Smooth muscle cell (in vitro differentiated cells): Measurements from ENCODE around the gene WIPF2. TPM values are rescaled to one million over a fixed set of nuclear protein-coding genes. Genes with fewer than 3 reads are reported as not detected.

Experiments used
- DNase-seq: peaks from one replicate; lab custom pipeline; 2025; ENCODE audit not compliant: unreplicated experiment; lab: John Stamatoyannopoulos, UW
- H2AFZ ChIP-seq: fragments of 200-600 bp; sonication (generic); 2 replicates; pipeline ENCODE4 v1.6.0; 2016; ENCODE audit warnings: antibody characterized with exemption, low read depth, mild to moderate bottlenecking
- H3F3A ChIP-seq: fragments of 200-600 bp; sonication (generic); 2 replicates; pipeline ENCODE4 v1.6.0; 2017; ENCODE audit warnings: antibody characterized with exemption, low read depth
- H3K27ac ChIP-seq: fragments of 200-600 bp; sonication (generic); 2 replicates; pipeline ENCODE4 v1.5.1; 2016; ENCODE audit warnings: low read depth, mild to moderate bottlenecking
- H3K27me3 ChIP-seq: fragments of 200-600 bp; sonication (generic); 2 replicates; pipeline ENCODE4 v1.6.1; 2016; ENCODE audit warnings: low read depth, mild to moderate bottlenecking
- H3K36me3 ChIP-seq: fragments of 200-600 bp; sonication (generic); 2 replicates; pipeline ENCODE4 v1.5.1; 2016; ENCODE audit warnings: low read depth
- H3K4me1 ChIP-seq: fragments of 200-600 bp; sonication (generic); 2 replicates; pipeline ENCODE4 v1.5.1; 2016; ENCODE audit warnings: low read depth
- H3K4me2 ChIP-seq: fragments of 200-600 bp; sonication (generic); 2 replicates; pipeline ENCODE4 v1.6.0; 2016; ENCODE audit warnings: mild to moderate bottlenecking
- H3K4me3 ChIP-seq: fragments of 200-600 bp; sonication (generic); 2 replicates; pipeline ENCODE4 v1.5.1; 2016; ENCODE audit warnings: mild to moderate bottlenecking
- H3K79me2 ChIP-seq: fragments of 200-600 bp; sonication (generic); 2 replicates; pipeline ENCODE4 v1.6.0; 2016; ENCODE audit warnings: low read depth, mild to moderate bottlenecking
- H3K9ac ChIP-seq: fragments of 200-600 bp; sonication (generic); 2 replicates; pipeline ENCODE4 v1.6.0; 2016; ENCODE audit warnings: low read depth
- H3K9me3 ChIP-seq: fragments of 200-600 bp; sonication (generic); replicated peaks from 2 replicates; pipeline ENCODE4 v1.5.1; 2016; ENCODE audit warnings: low read depth
- H4K20me1 ChIP-seq: fragments of 200-600 bp; sonication (generic); 2 replicates; pipeline ENCODE4 v1.6.0; 2016; ENCODE audit warnings: low read depth
- WGBS: methylation state at CpG from one replicate; pipeline ENCODE4 v1.1.7; 2016; ENCODE audit warnings: low lambda C conversion rate; 5-methylcytosine and 5-hydroxymethylcytosine counted together
- polyA plus RNA-seq: library from polyadenylated mRNA; unstranded; fragments of >200 nt; fragmentation: Nextera tagmentation; extraction: Ambion mirVana; gene quantifications from 2 replicates; pipeline ENCODE4 v1.2.1, GENCODE V29; 2016
- total RNA-seq: library from RNA; depleted of rRNA; stranded (reverse); fragments of >200 nt; gene quantifications from 2 replicates; pipeline ENCODE4 v1.2.3, GENCODE V29; 2014
- TF ChIP-seq, protein P1 (sequence below): fragments of 200-600 bp; sonication (generic); IDR thresholded peaks from 2 replicates; pipeline ENCODE4 v1.5.1; 2017; ENCODE audit warnings: borderline replicate concordance, mild to moderate bottlenecking, antibody characterized with exemption; ENCODE audit not compliant: insufficient read depth, poor library complexity, severe bottlenecking

The WIPF2 gene
- total and polyA plus RNA-seq, 2 experiments from 2014 or later = 6.7 to 13.9 TPM

DNA sequence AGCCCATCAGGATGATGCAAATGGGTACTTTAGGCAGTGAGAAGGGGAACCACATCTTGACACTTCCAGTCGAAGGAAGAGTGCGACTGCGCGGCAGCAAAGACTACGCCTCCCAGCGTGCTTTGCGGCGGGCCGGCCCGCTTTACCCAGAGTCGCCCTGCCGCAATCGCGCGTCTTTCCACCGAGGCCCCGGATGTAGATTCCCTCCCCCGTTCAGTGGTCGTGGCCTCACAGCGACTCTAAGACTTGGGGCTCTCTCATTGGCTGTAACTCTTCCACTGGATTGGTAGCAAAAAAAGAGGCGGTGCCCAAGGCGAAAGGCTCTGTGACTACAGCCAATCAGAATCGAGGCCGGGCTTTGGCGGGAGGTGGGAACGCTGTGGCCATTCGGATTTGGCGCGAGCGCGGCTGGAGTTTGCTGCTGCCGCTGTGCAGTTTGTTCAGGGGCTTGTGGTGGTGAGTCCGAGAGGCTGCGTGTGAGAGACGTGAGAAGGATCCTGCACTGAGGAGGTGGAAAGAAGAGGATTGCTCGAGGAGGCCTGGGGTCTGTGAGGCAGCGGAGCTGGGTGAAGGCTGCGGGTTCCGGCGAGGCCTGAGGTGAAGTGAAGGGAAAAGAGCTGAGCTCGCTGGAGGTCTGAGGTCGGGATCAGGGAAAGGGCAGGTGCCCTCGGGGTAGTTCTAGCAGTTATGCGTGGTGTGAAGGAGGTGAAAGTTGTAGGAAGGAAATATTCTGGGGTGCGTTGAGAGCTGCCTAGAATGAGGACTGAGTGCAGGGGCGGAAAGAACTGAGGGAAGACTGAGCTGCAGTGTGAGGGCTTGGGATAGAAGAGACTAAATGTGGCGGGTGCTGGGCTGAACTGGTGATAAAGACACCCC is 68.6 kb downstream of the WIPF2 start, which contains the start of gene CDC6:
CDC6 (plus strand) TSS at position 386 of the 876 bp plus-strand sequence. CDS start 1,542 bp downstream, outside the sequence.
- DNase-seq = peak; percentile 88
- H3K4me2 ChIP-seq = peak within 1 kb of the TSS; percentile 95
- H2AFZ ChIP-seq = peak within 1 kb of the TSS; percentile 46
- no peaks in the 10 kb centered on the region for H3K27me3 ChIP-seq
- H4K20me1 ChIP-seq = peaks cover 10% of the 10 kb centered on the region
- H3K9ac ChIP-seq = peak within 1 kb of the TSS; percentile 65
- peaks cover 14% of the 10 kb centered on the region for H3F3A ChIP-seq
- peaks cover 7% of the 10 kb centered on the region for H3K79me2 ChIP-seq
- under 1% methylated on average over 47 of the region's 47 CpGs for WGBS
- H3K4me3 ChIP-seq = peak within 1 kb of the TSS; percentile 66
- H3K9me3 ChIP-seq = no peaks in the 10 kb centered on the region
- H3K27ac ChIP-seq = peak within 1 kb of the TSS; percentile 30
- no peaks in the 10 kb centered on the region for H3K36me3 ChIP-seq
- H3K4me1 ChIP-seq = peaks cover 4% of the 10 kb centered on the region
- TF ChIP-seq, protein P1, sequence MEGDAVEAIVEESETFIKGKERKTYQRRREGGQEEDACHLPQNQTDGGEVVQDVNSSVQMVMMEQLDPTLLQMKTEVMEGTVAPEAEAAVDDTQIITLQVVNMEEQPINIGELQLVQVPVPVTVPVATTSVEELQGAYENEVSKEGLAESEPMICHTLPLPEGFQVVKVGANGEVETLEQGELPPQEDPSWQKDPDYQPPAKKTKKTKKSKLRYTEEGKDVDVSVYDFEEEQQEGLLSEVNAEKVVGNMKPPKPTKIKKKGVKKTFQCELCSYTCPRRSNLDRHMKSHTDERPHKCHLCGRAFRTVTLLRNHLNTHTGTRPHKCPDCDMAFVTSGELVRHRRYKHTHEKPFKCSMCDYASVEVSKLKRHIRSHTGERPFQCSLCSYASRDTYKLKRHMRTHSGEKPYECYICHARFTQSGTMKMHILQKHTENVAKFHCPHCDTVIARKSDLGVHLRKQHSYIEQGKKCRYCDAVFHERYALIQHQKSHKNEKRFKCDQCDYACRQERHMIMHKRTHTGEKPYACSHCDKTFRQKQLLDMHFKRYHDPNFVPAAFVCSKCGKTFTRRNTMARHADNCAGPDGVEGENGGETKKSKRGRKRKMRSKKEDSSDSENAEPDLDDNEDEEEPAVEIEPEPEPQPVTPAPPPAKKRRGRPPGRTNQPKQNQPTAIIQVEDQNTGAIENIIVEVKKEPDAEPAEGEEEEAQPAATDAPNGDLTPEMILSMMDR = no peak

DNA sequence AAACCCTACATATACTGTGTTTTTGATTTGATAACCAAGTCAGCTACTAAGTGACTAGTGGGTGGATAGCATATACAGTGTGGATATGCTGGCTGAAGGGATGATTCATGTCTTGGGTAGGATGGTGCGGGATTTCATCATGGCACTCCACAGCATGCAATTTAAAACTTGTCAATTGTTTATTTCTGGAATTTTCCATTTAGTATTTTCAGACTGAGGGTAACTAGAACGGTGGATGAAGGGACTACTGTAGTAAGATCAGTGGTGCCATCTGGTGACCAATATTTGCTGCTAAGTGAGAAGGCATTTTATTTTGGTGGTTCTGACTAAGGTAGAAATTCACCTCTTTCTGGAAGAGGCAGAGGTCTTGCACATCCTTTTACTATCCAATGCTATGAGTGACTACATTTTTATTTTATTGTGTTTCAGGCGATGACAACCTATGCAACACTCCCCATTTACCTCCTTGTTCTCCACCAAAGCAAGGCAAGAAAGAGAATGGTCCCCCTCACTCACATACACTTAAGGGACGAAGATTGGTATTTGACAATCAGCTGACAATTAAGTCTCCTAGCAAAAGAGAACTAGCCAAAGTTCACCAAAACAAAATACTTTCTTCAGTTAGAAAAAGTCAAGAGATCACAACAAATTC is 71.7 kb downstream of the WIPF2 start:
- Histone ChIP-seq H3K36me3 (no peaks in the 10 kb centered on the region), H3K4me2 (peak overlapping the region; percentile 5), H3K4me3 (no peak overlapping the region), H3K27me3 (no peaks in the 10 kb centered on the region), H3K4me1 (peaks cover 10% of the 10 kb centered on the region), H3K9me3 (no peaks in the 10 kb centered on the region), H4K20me1 (no peaks in the 10 kb centered on the region), H3K27ac (peak overlapping the region; percentile 18), H3K79me2 (peaks cover 7% of the 10 kb centered on the region), H2AFZ (no peak overlapping the region), H3F3A (no peaks in the 10 kb centered on the region), H3K9ac (no peak overlapping the region)
- 54% methylated on average over 4 of the region's 4 CpGs for WGBS
- DNase-seq = no peak
- TF ChIP-seq, protein P1 = peak; percentile 62

DNA sequence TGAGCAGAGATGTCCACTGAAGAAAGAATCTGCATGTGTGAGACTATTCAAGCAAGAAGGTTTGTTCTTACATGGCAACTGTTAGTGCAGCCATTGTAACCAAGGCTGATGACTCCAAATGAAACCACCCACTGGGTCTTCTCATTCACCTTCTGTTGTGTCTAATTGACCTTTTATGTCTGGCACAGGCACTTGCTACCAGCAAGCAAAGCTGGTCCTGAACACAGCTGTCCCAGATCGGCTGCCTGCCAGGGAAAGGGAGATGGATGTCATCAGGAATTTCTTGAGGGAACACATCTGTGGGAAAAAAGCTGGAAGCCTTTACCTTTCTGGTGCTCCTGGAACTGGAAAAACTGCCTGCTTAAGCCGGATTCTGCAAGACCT is 72.2 kb downstream of the WIPF2 start:
- H3K4me3 ChIP-seq = no peak overlapping the region
- no peaks in the 10 kb centered on the region for H3K36me3 ChIP-seq
- no peak overlapping the region for H3K9ac ChIP-seq
- no peak for DNase-seq
- no peak overlapping the region for H3K27ac ChIP-seq
- no peaks in the 10 kb centered on the region for H3K9me3 ChIP-seq
- no peaks in the 10 kb centered on the region for H3F3A ChIP-seq
- no peak overlapping the region for H2AFZ ChIP-seq
- no peaks in the 10 kb centered on the region for H4K20me1 ChIP-seq
- peaks cover 11% of the 10 kb centered on the region for H3K4me1 ChIP-seq
- H3K27me3 ChIP-seq = no peaks in the 10 kb centered on the region
- H3K4me2 ChIP-seq = no peak overlapping the region
- H3K79me2 ChIP-seq = peaks cover 7% of the 10 kb centered on the region
- TF ChIP-seq, protein P1 = no peak
- 97% methylated on average over 2 of the region's 2 CpGs for WGBS
